B cell (primary cell): ENCODE results near the gene DEFB131B.
"Not testable (repeated sequence)": the region's sequence is repeated elsewhere in the genome, so short reads cannot be mapped to it uniquely, and the experiment has no call there.

Experiments used
- EZH2 ChIP-seq: IDR thresholded peaks from 2 replicates; pipeline ENCODE4 v1.6.1; 2012; ENCODE audit warnings: borderline replicate concordance, low read depth, mild to moderate bottlenecking, moderate library complexity, low read length; ENCODE audit not compliant: insufficient read depth, poor library complexity, severe bottlenecking
- TF ChIP-seq, protein P1 (sequence below): fragments of 200-600 bp; IDR thresholded peaks from one replicate; pipeline ENCODE4 v1.8.0; 2022; ENCODE audit warnings: antibody characterized with exemption, mild to moderate bottlenecking

DNA sequence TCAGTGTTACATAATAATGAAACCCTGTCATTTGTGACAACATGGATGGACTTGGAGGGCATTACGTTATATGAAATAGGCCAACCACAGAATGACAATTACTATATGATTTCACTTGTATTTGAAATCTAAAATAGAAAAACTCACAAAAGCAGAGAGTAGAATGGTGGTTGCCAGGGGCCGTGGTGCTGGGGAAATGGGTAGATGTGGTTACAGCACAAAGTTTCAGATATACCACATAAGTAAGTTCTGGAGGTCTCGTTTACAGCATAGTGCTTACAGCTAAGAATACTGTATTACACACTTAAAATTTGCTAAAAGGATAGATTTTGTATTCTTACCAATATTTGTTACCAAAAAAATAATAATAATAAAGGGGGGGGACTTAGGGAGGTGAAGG is 48.6 kb upstream of the DEFB131B start:
- TF ChIP-seq, protein P1, sequence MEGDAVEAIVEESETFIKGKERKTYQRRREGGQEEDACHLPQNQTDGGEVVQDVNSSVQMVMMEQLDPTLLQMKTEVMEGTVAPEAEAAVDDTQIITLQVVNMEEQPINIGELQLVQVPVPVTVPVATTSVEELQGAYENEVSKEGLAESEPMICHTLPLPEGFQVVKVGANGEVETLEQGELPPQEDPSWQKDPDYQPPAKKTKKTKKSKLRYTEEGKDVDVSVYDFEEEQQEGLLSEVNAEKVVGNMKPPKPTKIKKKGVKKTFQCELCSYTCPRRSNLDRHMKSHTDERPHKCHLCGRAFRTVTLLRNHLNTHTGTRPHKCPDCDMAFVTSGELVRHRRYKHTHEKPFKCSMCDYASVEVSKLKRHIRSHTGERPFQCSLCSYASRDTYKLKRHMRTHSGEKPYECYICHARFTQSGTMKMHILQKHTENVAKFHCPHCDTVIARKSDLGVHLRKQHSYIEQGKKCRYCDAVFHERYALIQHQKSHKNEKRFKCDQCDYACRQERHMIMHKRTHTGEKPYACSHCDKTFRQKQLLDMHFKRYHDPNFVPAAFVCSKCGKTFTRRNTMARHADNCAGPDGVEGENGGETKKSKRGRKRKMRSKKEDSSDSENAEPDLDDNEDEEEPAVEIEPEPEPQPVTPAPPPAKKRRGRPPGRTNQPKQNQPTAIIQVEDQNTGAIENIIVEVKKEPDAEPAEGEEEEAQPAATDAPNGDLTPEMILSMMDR = not testable (repeated sequence)
- not testable (repeated sequence) for TF ChIP-seq EZH2
